H1 (cell line): Measurements from ENCODE around the gene ZFP91. TPM values are rescaled to one million over a fixed set of nuclear protein-coding genes. Genes with fewer than 3 reads are reported as not detected.

Experiments
- CTCF ChIA-PET: fragments of 300-600 bp; sonication (Branson Sonifier 250); formaldehyde crosslinking; loops from one replicate; lab custom pipeline; 2021; ENCODE audit not compliant: partially characterized antibody; lab: Charles Lee
- POLR2A ChIA-PET: fragments of 300-600 bp; sonication (Branson Sonifier 250); formaldehyde crosslinking; loops from one replicate; lab custom pipeline; 2021; ENCODE audit warnings: inconsistent platforms; ENCODE audit not compliant: partially characterized antibody; lab: Charles Lee
- DNase-seq, 2 experiments: peaks; one replicate each; pipeline versions ENCODE4 v3.0.0 to v3.0.0-alpha.2; 2010 to 2022; ENCODE audit warnings: low spot score in 2 of 2, low read depth in 1 of 2, mixed read lengths in 1 of 2
- FAIRE-seq: peaks from 2 replicates; lab custom pipeline; 2011; peaks lifted over from hg19 to GRCh38; lab: Jason Lieb, UNC
- H2AFZ ChIP-seq: 2 replicates; pipeline ENCODE4 v1.8.1; 2012; ENCODE audit warnings: low read length, inconsistent platforms
- H2AK5ac ChIP-seq: 2 replicates; pipeline ENCODE4 v1.6.1; 2013; ENCODE audit warnings: low read depth, low read length
- H2BK120ac ChIP-seq: replicated peaks from 2 replicates; pipeline ENCODE3; 2013; ENCODE audit warnings: low read depth, low read length, inconsistent platforms
- H2BK12ac ChIP-seq: 2 replicates; pipeline ENCODE4 v1.6.1; 2013; ENCODE audit warnings: low read depth, low read length
- H2BK15ac ChIP-seq: 2 replicates; pipeline ENCODE4 v1.6.1; 2013; ENCODE audit warnings: low read length
- H2BK20ac ChIP-seq: 2 replicates; pipeline ENCODE4 v1.6.1; 2013; ENCODE audit warnings: low read length
- H2BK5ac ChIP-seq: 2 replicates; pipeline ENCODE4 v1.6.1; 2013; ENCODE audit warnings: low read depth, low read length
- H3K14ac ChIP-seq: 2 replicates; pipeline ENCODE4 v1.6.1; 2013; ENCODE audit warnings: inconsistent platforms; ENCODE audit not compliant: insufficient read length
- H3K18ac ChIP-seq: 2 replicates; pipeline ENCODE4 v1.6.1; 2013; ENCODE audit warnings: low read length; ENCODE audit errors: extremely low read depth
- H3K23ac ChIP-seq: 2 replicates; pipeline ENCODE4 v1.6.1; 2013; ENCODE audit warnings: inconsistent platforms; ENCODE audit not compliant: insufficient read length
- H3K23me2 ChIP-seq: 2 replicates; pipeline ENCODE4 v1.6.1; 2013; ENCODE audit warnings: low read depth, low read length
- H3K27ac ChIP-seq: 2 replicates; pipeline ENCODE4 v1.6.1; 2011; ENCODE audit warnings: low read depth, low read length, inconsistent platforms
- H3K27me3 ChIP-seq, 4 experiments: replicated peaks in 1 of 4; 1 replicate in 1 of 4; 2 replicates in 3 of 4; pipeline versions ENCODE4 v1.6.1 to v1.8.1; 2011 to 2013; ENCODE audit warnings: low read length in 3 of 4, mild to moderate bottlenecking in 3 of 4, inconsistent platforms in 2 of 4, mixed read lengths in 2 of 4, moderate library complexity in 1 of 4; ENCODE audit not compliant: control insufficient read depth in 3 of 4, insufficient read depth in 3 of 4; ENCODE audit errors: extremely low read depth in 1 of 4
- H3K36me3 ChIP-seq, 4 experiments: 2 replicates each; pipeline versions ENCODE4 v1.6.1 to v1.8.1; 2011 to 2013; ENCODE audit warnings: mild to moderate bottlenecking in 4 of 4, low read length in 3 of 4, moderate library complexity in 2 of 4, control low read depth in 1 of 4, inconsistent platforms in 1 of 4; ENCODE audit not compliant: insufficient read depth in 4 of 4, control insufficient read depth in 2 of 4
- H3K4ac ChIP-seq: replicated peaks from 2 replicates; pipeline ENCODE3; 2013; ENCODE audit warnings: low read length, low read depth, mixed read lengths, inconsistent platforms; ENCODE audit not compliant: insufficient read length
- H3K4me1 ChIP-seq, 4 experiments: replicated peaks in 1 of 4; 1 replicate in 1 of 4; 2 replicates in 3 of 4; pipeline versions ENCODE4 v1.6.1 to v1.8.1; 2011 to 2013; ENCODE audit warnings: low read length in 3 of 4, inconsistent platforms in 2 of 4, mixed read lengths in 1 of 4; ENCODE audit not compliant: insufficient read depth in 4 of 4, control insufficient read depth in 3 of 4
- H3K4me2 ChIP-seq, 2 experiments: 2 replicates each; pipeline versions ENCODE4 v1.6.1 to v1.8.1; 2011 to 2013; ENCODE audit warnings: low read depth in 2 of 2, low read length in 2 of 2, control low read depth in 1 of 2, inconsistent platforms in 1 of 2, mild to moderate bottlenecking in 1 of 2; ENCODE audit not compliant: insufficient read depth in 1 of 2
- H3K4me3 ChIP-seq, 4 experiments: fragments of 200-600, 300-600 bp in 1 of 4; sonication (generic), shearing (Covaris generic), sonication (Bioruptor Twin) in 1 of 4; 2 replicates each; pipeline versions ENCODE4 v1.5.1 to v1.8.1; 2011 to 2016; ENCODE audit warnings: low read length in 4 of 4, low read depth in 3 of 4, control low read depth in 2 of 4, inconsistent platforms in 2 of 4, mild to moderate bottlenecking in 2 of 4, mixed read lengths in 1 of 4, moderate library complexity in 1 of 4; ENCODE audit not compliant: insufficient read depth in 2 of 4; ENCODE audit errors: extremely low read depth in 1 of 4
- H3K56ac ChIP-seq: replicated peaks from 2 replicates; pipeline ENCODE3; 2013; ENCODE audit warnings: low read depth, mild to moderate bottlenecking, mixed read lengths, low read length, inconsistent platforms; ENCODE audit not compliant: insufficient read length
- H3K79me1 ChIP-seq: 2 replicates; pipeline ENCODE4 v1.6.1; 2013; ENCODE audit warnings: low read depth, low read length, control low read depth
- H3K79me2 ChIP-seq, 2 experiments: 2 replicates each; pipeline versions ENCODE4 v1.6.1 to v1.8.1; 2012 to 2013; ENCODE audit warnings: low read length in 2 of 2, mild to moderate bottlenecking in 2 of 2, inconsistent platforms in 1 of 2; ENCODE audit not compliant: insufficient read depth in 2 of 2, control insufficient read depth in 1 of 2
- H3K9ac ChIP-seq, 4 experiments: replicated peaks in 1 of 4; 1 replicate in 1 of 4; 2 replicates in 3 of 4; pipeline versions ENCODE4 v1.6.1 to v1.8.1; 2011 to 2013; ENCODE audit warnings: low read depth in 3 of 4, low read length in 3 of 4, control low read depth in 2 of 4, mild to moderate bottlenecking in 2 of 4, moderate library complexity in 2 of 4, inconsistent platforms in 1 of 4; ENCODE audit errors: extremely low read depth in 1 of 4
- H3K9me3 ChIP-seq, 2 experiments: 2 replicates each; pipeline versions ENCODE4 v1.6.1 to v1.8.1; 2012 to 2013; ENCODE audit warnings: mild to moderate bottlenecking in 2 of 2, moderate library complexity in 2 of 2, control low read depth in 1 of 2, inconsistent platforms in 1 of 2, low read depth in 1 of 2, low read length in 1 of 2, mixed read lengths in 1 of 2; ENCODE audit not compliant: insufficient read depth in 2 of 2
- H4K20me1 ChIP-seq, 2 experiments: replicated peaks in 1 of 2; 2 replicates each; pipeline versions ENCODE3 to v1.8.1; 2011 to 2013; ENCODE audit warnings: inconsistent platforms in 2 of 2, low read length in 2 of 2, mild to moderate bottlenecking in 1 of 2; ENCODE audit not compliant: insufficient read depth in 2 of 2, control insufficient read depth in 1 of 2
- H4K5ac ChIP-seq: 2 replicates; pipeline ENCODE4 v1.6.1; 2013; ENCODE audit warnings: low read length, low read depth, mixed read lengths, inconsistent platforms; ENCODE audit not compliant: insufficient read length
- H4K8ac ChIP-seq: 2 replicates; pipeline ENCODE4 v1.8.0; 2013; ENCODE audit warnings: mild to moderate bottlenecking, moderate library complexity, low read length, inconsistent platforms; ENCODE audit not compliant: insufficient read depth; ENCODE audit errors: extremely low read depth
- H4K91ac ChIP-seq: replicated peaks from 2 replicates; pipeline ENCODE3; 2013; ENCODE audit warnings: low read length, mixed read lengths, inconsistent platforms; ENCODE audit not compliant: insufficient read length
- CBX8 ChIP-seq: fragments of 300-800, 300-1000 bp; sonication (generic); IDR thresholded peaks from 2 replicates; pipeline ENCODE4 v1.7.1; 2016; ENCODE audit warnings: low read depth, low read length, borderline replicate concordance
- CHD2 ChIP-seq: IDR thresholded peaks from 2 replicates; pipeline ENCODE4 v1.6.1; 2012; ENCODE audit warnings: low read length, improper control_type of control experiment
- CTCF ChIP-seq, 3 experiments: IDR thresholded peaks; 1 replicate in 2 of 3; 2 replicates in 1 of 3; pipeline versions ENCODE4 v1.5.1 to v1.6.1; 2011; ENCODE audit warnings: low read length in 3 of 3, mild to moderate bottlenecking in 3 of 3, inconsistent platforms in 2 of 3, low read depth in 1 of 3, moderate library complexity in 1 of 3; ENCODE audit not compliant: insufficient read depth in 1 of 3; ENCODE audit errors: control extremely low read depth in 1 of 3
- EGR1 ChIP-seq: IDR thresholded peaks from 2 replicates; pipeline ENCODE4 v1.6.1; 2011; ENCODE audit warnings: low read depth, low read length, borderline replicate concordance
- HDAC2 ChIP-seq, 2 experiments: fragments of 300-600 bp in 1 of 2; sonication (generic) in 1 of 2; IDR thresholded peaks; 2 replicates each; pipeline ENCODE4 v1.6.1; 2011 to 2012; ENCODE audit warnings: low read depth in 2 of 2, low read length in 2 of 2, mild to moderate bottlenecking in 2 of 2, moderate library complexity in 2 of 2, borderline replicate concordance in 1 of 2, inconsistent platforms in 1 of 2
- NANOG ChIP-seq: IDR thresholded peaks from 2 replicates; pipeline ENCODE4 v1.6.1; 2011; ENCODE audit warnings: low read length, low read depth, mild to moderate bottlenecking, inconsistent platforms; ENCODE audit not compliant: insufficient read depth, poor library complexity, severe bottlenecking
- SIN3A ChIP-seq, 2 experiments: IDR thresholded peaks in 1 of 2; conservative IDR thresholded peaks in 1 of 2; 2 replicates each; pipeline ENCODE4 v1.6.1; 2011 to 2012; ENCODE audit warnings: low read length in 2 of 2, improper control_type of control experiment in 1 of 2, low read depth in 1 of 2, mild to moderate bottlenecking in 1 of 2
- SP1 ChIP-seq: IDR thresholded peaks from 2 replicates; pipeline ENCODE4 v1.6.1; 2011; ENCODE audit warnings: low read depth, low read length
- TCF12 ChIP-seq: IDR thresholded peaks from 2 replicates; pipeline ENCODE4 v1.6.1; 2011; ENCODE audit warnings: low read depth, mild to moderate bottlenecking, low read length
- USF2 ChIP-seq: IDR thresholded peaks from 2 replicates; pipeline ENCODE4 v1.6.1; 2011; ENCODE audit warnings: low read length, improper control_type of control experiment
- WGBS, 2 experiments: shearing (Covaris generic) in 1 of 2; methylation state at CpG; one replicate each; pipeline versions ENCODE4 v1.1.6 to v1.1.7; 2013 to 2015; ENCODE audit warnings: low lambda C conversion rate in 2 of 2, mixed read lengths in 2 of 2, inconsistent platforms in 1 of 2, low coverage in 1 of 2, missing lambda C conversion rate in 1 of 2; ENCODE audit not compliant: insufficient replicate concordance in 2 of 2, insufficient coverage in 1 of 2, insufficient read length in 1 of 2; ENCODE audit errors: extremely low coverage in 1 of 2, missing lambda C conversion rate in 1 of 2; 5-methylcytosine and 5-hydroxymethylcytosine counted together
- polyA plus RNA-seq, 7 experiments: library from polyadenylated mRNA; depleted of rRNA in 3 of 7; stranded (reverse) in 5 of 7; unstranded in 2 of 7; fragments of >200 nt in 5 of 7; fragments of 200-250 nt in 2 of 7; gene quantifications; 1 replicate in 5 of 7; 2 replicates in 1 of 7; 4 replicates in 1 of 7; pipeline versions ENCODE4 v1.2.1 to v1.2.3, GENCODE V29; 2011 to 2013; ENCODE audit warnings: missing spikeins in 2 of 7, mixed read lengths in 2 of 7
- total RNA-seq: library from RNA; stranded (reverse); fragmentation: NEBNext Ultra II Directional; extraction: Animal tissue kit (Norgen Biotek cat#: 25700); gene quantifications from 2 replicates; pipeline ENCODE4 v1.2.1, GENCODE V29; 2021

The ZFP91 gene
- total and polyA plus RNA-seq, 2 of the 8 experiments (the other 6 are each of a cell fraction or from before 2014, with no cell fraction given), result 10.7 to 29.0 TPM

- Histone ChIP-seq H4K91ac (no peak overlapping the region), H3K4me1 (no peaks in the 10 kb centered on the region; a peak in 1 of 7 replicates), H2BK15ac (no peak overlapping the region), H3K18ac (no peak overlapping the region), H2BK12ac (no peak overlapping the region), H3K23me2 (no peaks in the 10 kb centered on the region), H2AFZ (no peak overlapping the region), H3K4ac (no peak overlapping the region), H4K8ac (no peak overlapping the region), H2BK20ac (no peak overlapping the region), H2BK5ac (no peak overlapping the region), H3K27ac (no peak overlapping the region), H3K14ac (no peak overlapping the region), H3K4me2 (no peak overlapping the region), H3K56ac (no peak overlapping the region), H3K9ac (no peak overlapping the region), H3K36me3 (peaks cover 12 to 43% (median 21%) of the 10 kb centered on the region in 4 experiments), H3K79me1 (no peaks in the 10 kb centered on the region), H3K23ac (no peak overlapping the region), H4K5ac (no peak overlapping the region), H4K20me1 (peaks cover 0 to 7% of the 10 kb centered on the region in 2 experiments), H3K79me2 (no peaks in the 10 kb centered on the region), H2BK120ac (no peak overlapping the region), H3K4me3 (no peak overlapping the region), H3K27me3 (no peaks in the 10 kb centered on the region), H2AK5ac (no peak overlapping the region), H3K9me3 (no peaks in the 10 kb centered on the region)
- FAIRE-seq (no peak), DNase-seq (no peak)
- ChIA-PET CTCF (interaction anchor here (1.0 to 5.8 kb wide), 2 partner anchors 161 to 276 kb away, joined by 3 to 20 read pairs; no protein-coding TSS in a partner anchor), POLR2A (interaction anchor here (1.3 kb wide), 1 partner anchor 11 kb away, joined by 3 read pairs; no protein-coding TSS in a partner anchor)
- 89% methylated on average over 4 of the region's 4 CpGs; no CpG with 5 or more reads in 1 of the 2 experiments for WGBS, 2 experiments
- TF ChIP-seq TCF12 (no peak), SP1 (no peak), USF2 (no peak), CBX8 (no peak), CHD2 (no peak), CTCF (IDR thresholded peaks at IDR 0.05; ENCODE audit: control extremely low read depth in 1 of 3, insufficient read depth in 1 of 3, low read depth in 1 of 3, low read length in 3 of 3) (no peak), SIN3A (conservative IDR thresholded peaks at IDR 0.05 in 1 of 2, IDR thresholded peaks at IDR 0.05 in 1 of 2; ENCODE audit: low read depth in 1 of 2, low read length in 2 of 2) (no peak), EGR1 (no peak), HDAC2 (IDR thresholded peaks at IDR 0.05; ENCODE audit: borderline replicate concordance in 1 of 2, low read depth in 2 of 2, low read length in 2 of 2) (no peak), NANOG (no peak)
Observed at GRCh38 chr11:58625086-58625485, 46.2 kb downstream of the ZFP91 start.
